HG03097 (cell line): ENCODE data around the gene ZSCAN32.
A peak's percentile ranks its signal among the peaks of the same experiment; 100 is the strongest.

ENCODE experiments used
- ATAC-seq: cut with Tn5 transposase; IDR thresholded peaks from one replicate; pipeline ENCODE4 v1.9.1; 2021; ENCODE audit not compliant: unreplicated experiment, low FRiP score

ZSCAN32 gene

GRCh38 chr16:3400779-3401688 lies at the start of gene ZSCAN32, which contains the start of gene ZNF174:
ZSCAN32 (minus strand) TSS chr16:3401004; CDS start chr16:3397557, 3,447 bp downstream.
ZNF174 (plus strand) TSS chr16:3401215; CDS start chr16:3402005, 790 bp downstream.
- ATAC-seq: peak; percentile 93

- peak; percentile 31 for ATAC-seq
These were observed 43.2 kb upstream of the ZSCAN32 start for GRCh38 chr16:3444032-3444388.

- ATAC-seq: peak; percentile 74
These were observed 42.6 kb upstream of the ZSCAN32 start, which contains the start of the genes NAA60 and ZNF597 for GRCh38 chr16:3443108-3444031. NAA60 (plus strand) TSS chr16:3443680; CDS start chr16:3476228, 32,548 bp downstream. ZNF597 (minus strand) TSS chr16:3443504; CDS start chr16:3443153, 351 bp downstream.

- no peak for ATAC-seq
These were observed 38.8 kb upstream of the ZSCAN32 start for GRCh38 chr16:3439637-3440036.

GRCh38 chr16:3434373-3434772 lies 33.6 kb upstream of the ZSCAN32 start:
- no peak for ATAC-seq

- ATAC-seq: no peak
These were observed 31.0 kb upstream of the ZSCAN32 start for GRCh38 chr16:3431779-3432219.

- no peak for ATAC-seq
These were observed 13.1 kb upstream of the ZSCAN32 start for GRCh38 chr16:3413730-3414379.

- no peak for ATAC-seq
These were observed 7.9 kb upstream of the ZSCAN32 start for GRCh38 chr16:3408561-3409197.

GRCh38 chr16:3401719-3402397 lies 1.1 kb upstream of the ZSCAN32 start:
- ATAC-seq: no peak

GRCh38 chr16:3400446-3400778 lies 392 bp downstream of the ZSCAN32 start:
- ATAC-seq: peak; percentile 2

GRCh38 chr16:3389663-3390338 lies 11.0 kb downstream of the ZSCAN32 start:
- no peak for ATAC-seq

GRCh38 chr16:3388325-3388724 lies 12.5 kb downstream of the ZSCAN32 start:
- ATAC-seq: no peak

- no peak for ATAC-seq
These were observed 17.8 kb downstream of the ZSCAN32 start for GRCh38 chr16:3383045-3383448.

- no peak for ATAC-seq
These were observed 22.9 kb downstream of the ZSCAN32 start for GRCh38 chr16:3377917-3378316.

- ATAC-seq: no peak
These were observed 25.1 kb downstream of the ZSCAN32 start for GRCh38 chr16:3375680-3376079.

GRCh38 chr16:3369073-3369472 lies 31.7 kb downstream of the ZSCAN32 start:
- no peak for ATAC-seq

GRCh38 chr16:3364774-3365427 lies 35.9 kb downstream of the ZSCAN32 start:
- ATAC-seq: peak; percentile 74

GRCh38 chr16:3363793-3364192 lies 37.0 kb downstream of the ZSCAN32 start:
- no peak for ATAC-seq
